ENCODE data around the gene LMNA. TPM values are rescaled to one million over a fixed set of nuclear protein-coding genes. Genes with fewer than 3 reads are reported as not detected.
A peak's percentile ranks its signal among the peaks of the same experiment; 100 is the strongest.

LMNA gene
- total and polyA plus RNA-seq, 10 of the 15 experiments (the other 5 are each of a cell fraction or from before 2014, with no cell fraction given): 0.42 to 334 (median 81.1) TPM

DNA sequence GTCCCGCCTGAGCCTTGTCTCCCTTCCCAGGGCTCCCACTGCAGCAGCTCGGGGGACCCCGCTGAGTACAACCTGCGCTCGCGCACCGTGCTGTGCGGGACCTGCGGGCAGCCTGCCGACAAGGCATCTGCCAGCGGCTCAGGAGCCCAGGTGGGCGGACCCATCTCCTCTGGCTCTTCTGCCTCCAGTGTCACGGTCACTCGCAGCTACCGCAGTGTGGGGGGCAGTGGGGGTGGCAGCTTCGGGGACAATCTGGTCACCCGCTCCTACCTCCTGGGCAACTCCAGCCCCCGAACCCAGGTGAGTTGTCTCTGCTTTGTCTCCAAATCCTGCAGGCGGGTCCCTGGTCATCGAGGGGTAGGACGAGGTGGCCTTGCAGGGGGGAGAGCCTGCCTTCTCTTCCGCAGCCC is 24.0 kb downstream of the LMNA start:
- Histone ChIP-seq H3K4me1 (ENCODE audit: control insufficient read depth, insufficient read depth, low read length) (no peaks in the 10 kb centered on the region), H3K27ac (ENCODE audit: control insufficient read depth, insufficient read depth) (no peak overlapping the region), H3K79me2 (ENCODE audit: control insufficient read depth, insufficient read depth, low read length) (no peaks in the 10 kb centered on the region), H3K27me3 (replicated peaks in 1 of 2; ENCODE audit: control insufficient read depth in 2 of 2, insufficient read depth in 2 of 2, low read length in 1 of 2) (no peaks in the 10 kb centered on the region), H3K36me3 (ENCODE audit: control insufficient read depth in 2 of 2, insufficient read depth in 2 of 2, low read length in 1 of 2) (peaks cover 4 to 36% of the 10 kb centered on the region in 2 experiments; a peak in 3 of 4 replicates), H3K9me3 (replicated peaks; ENCODE audit: control insufficient read depth, insufficient read depth, low read length) (no peaks in the 10 kb centered on the region), H3K4me3 (no peak overlapping the region), H3K4me2 (ENCODE audit: control insufficient read depth, insufficient read depth) (no peak overlapping the region), H4K20me1 (ENCODE audit: control insufficient read depth, insufficient read depth) (no peaks in the 10 kb centered on the region), H3K9ac (ENCODE audit: control insufficient read depth, insufficient read depth, low read length) (no peak overlapping the region), H2AFZ (ENCODE audit: control insufficient read depth, low read depth, low read length) (no peak overlapping the region)
- no peak for TF ChIP-seq ZNF24 (IDR thresholded peaks at IDR 0.05)
- TF ChIP-seq NFXL1 (IDR thresholded peaks at IDR 0.05; ENCODE audit: borderline replicate concordance): no peak
- TF ChIP-seq NR2C1 (IDR thresholded peaks at IDR 0.05): no peak
- TF ChIP-seq PAX8 (IDR thresholded peaks at IDR 0.05): no peak
- 87% methylated on average over 18 of the region's 22 CpGs for WGBS (ENCODE audit: insufficient coverage, insufficient replicate concordance, low lambda C conversion rate, missing lambda C conversion rate)
- DNase-seq (ENCODE audit: low read depth, low spot score) (no peak), ATAC-seq (no peak), FAIRE-seq (no peak)
- ChIA-PET CTCF (interaction anchor here (1.1 kb wide), 2 partner anchors 86 to 181 kb away, joined by 4 read pairs; no protein-coding TSS in a partner anchor), POLR2A (interaction anchor here (0.7 kb wide), 1 partner anchor 79 kb away, joined by 3 read pairs; no protein-coding TSS in a partner anchor), RAD21 (ENCODE audit: unreplicated experiment) (no interaction called here), SMC1A (ENCODE audit: uncharacterized antibody, unreplicated experiment) (no interaction called here)
- in situ Hi-C loops (cut with MboI) (no loop called here), intact Hi-C loops (cut with micrococcal nuclease; ENCODE audit: unreplicated experiment) (no loop called here)
- BruUV-seq (replicated peaks): no TSS peak

DNA sequence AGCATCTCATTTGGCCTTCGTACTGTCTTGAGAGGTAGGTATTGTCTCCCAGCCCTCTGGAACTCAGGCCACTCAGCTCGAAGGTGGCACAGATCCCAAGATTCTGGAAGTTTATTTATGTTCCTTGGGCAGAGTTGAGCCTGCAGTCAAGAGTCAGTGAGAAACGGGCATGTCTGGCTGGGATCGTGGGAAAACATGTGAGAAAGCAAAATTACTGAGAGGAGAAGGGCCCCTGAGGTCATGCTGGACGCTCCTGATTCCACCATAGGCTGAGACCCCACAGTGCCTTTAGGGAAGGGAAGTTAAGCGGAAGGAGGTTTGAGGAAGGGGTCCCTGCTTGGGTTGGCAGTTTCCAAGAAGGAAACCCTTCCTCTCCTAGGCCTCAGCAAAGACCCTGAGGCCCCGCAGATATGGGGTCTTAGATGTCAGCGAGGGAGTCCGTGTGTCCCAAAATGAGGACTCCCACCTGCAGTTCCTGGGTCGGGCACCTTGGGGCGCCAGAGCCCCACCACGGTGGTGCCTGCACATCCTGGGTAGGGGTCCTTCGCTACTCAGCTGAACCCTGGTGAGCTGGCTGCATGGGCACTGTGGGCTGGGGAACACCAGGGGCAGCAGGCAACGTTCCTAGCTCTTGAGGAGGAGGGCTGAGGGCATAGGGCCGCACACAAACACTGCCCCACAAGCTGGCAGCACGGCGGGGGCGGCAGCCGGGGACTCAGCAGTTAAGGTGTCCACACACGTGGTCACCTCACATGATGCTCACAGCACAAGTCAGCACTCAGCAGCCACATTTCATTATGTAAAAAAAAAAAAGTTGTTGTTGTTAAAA is 26.6 kb downstream of the LMNA start:
- in situ Hi-C loops (cut with MboI): loop anchor here (5.0 kb wide), 1 partner anchor 176 kb away; no protein-coding TSS in a partner anchor
- H2AFZ ChIP-seq (ENCODE audit: control insufficient read depth, low read depth, low read length): no peak overlapping the region
- no peak overlapping the region for H3K9ac ChIP-seq (ENCODE audit: control insufficient read depth, insufficient read depth, low read length)
- no peak overlapping the region for H3K4me3 ChIP-seq
- RAD21 ChIA-PET (ENCODE audit: unreplicated experiment): interaction anchor here (2.5 to 17.9 kb wide), 4 partner anchors 12 to 178 kb away, joined by 7 to 361 read pairs (median 12); no protein-coding TSS in a partner anchor
- SMC1A ChIA-PET (ENCODE audit: uncharacterized antibody, unreplicated experiment): interaction anchor here (0.7 to 22.3 kb wide), 7 partner anchors 48 to 183 kb away, joined by 3 to 411 read pairs (median 4); no protein-coding TSS in a partner anchor
- CTCF ChIA-PET: interaction anchor here (0.5 to 16.8 kb wide), 18 partner anchors 9 to 305 kb away, joined by 3 to 502 read pairs (median 4); partner anchors contain the start of genes PMF1, SMG5 and TMEM79
- no peaks in the 10 kb centered on the region for H3K9me3 ChIP-seq (replicated peaks; ENCODE audit: control insufficient read depth, insufficient read depth, low read length)
- H3K4me1 ChIP-seq (ENCODE audit: control insufficient read depth, insufficient read depth, low read length): peaks cover 3% of the 10 kb centered on the region
- H3K4me2 ChIP-seq (ENCODE audit: control insufficient read depth, insufficient read depth): no peak overlapping the region
- no TSS peak for BruUV-seq (replicated peaks)
- no peaks in the 10 kb centered on the region for H4K20me1 ChIP-seq (ENCODE audit: control insufficient read depth, insufficient read depth)
- WGBS (ENCODE audit: insufficient coverage, insufficient replicate concordance, low lambda C conversion rate, missing lambda C conversion rate): 67% methylated on average over 20 of the region's 20 CpGs
- peak; percentile 37 for ATAC-seq
- H3K79me2 ChIP-seq (ENCODE audit: control insufficient read depth, insufficient read depth, low read length): no peaks in the 10 kb centered on the region
- DNase-seq (ENCODE audit: low read depth, low spot score): no peak
- POLR2A ChIA-PET: interaction anchor here (0.5 to 1.2 kb wide), 2 partner anchors 78 to 88 kb away, joined by 3 to 7 read pairs; no protein-coding TSS in a partner anchor
- no peaks in the 10 kb centered on the region for H3K27me3 ChIP-seq (replicated peaks in 1 of 2; ENCODE audit: control insufficient read depth in 2 of 2, insufficient read depth in 2 of 2, low read length in 1 of 2)
- intact Hi-C loops (cut with micrococcal nuclease; ENCODE audit: unreplicated experiment): no loop called here
- H3K27ac ChIP-seq (ENCODE audit: control insufficient read depth, insufficient read depth): no peak overlapping the region
- peaks cover 0 to 22% of the 10 kb centered on the region in 2 experiments; a peak in 2 of 4 replicates for H3K36me3 ChIP-seq (ENCODE audit: control insufficient read depth in 2 of 2, insufficient read depth in 2 of 2, low read length in 1 of 2)
- FAIRE-seq: no peak
- TF ChIP-seq POLR2AphosphoS5 (IDR thresholded peaks at IDR 0.05; ENCODE audit: low read length) (peak; percentile 18; the same call in 1 of the 2 replicates), TAF1 (IDR thresholded peaks at IDR 0.05; ENCODE audit: borderline replicate concordance, low read depth, low read length) (no peak), ZSCAN29 (IDR thresholded peaks at IDR 0.05) (no peak), RFX5 (IDR thresholded peaks at IDR 0.05; ENCODE audit: low read depth, low read length) (no peak), BCL11A (IDR thresholded peaks at IDR 0.05; ENCODE audit: low read depth, low read length) (no peak), POLR2A (IDR thresholded peaks at IDR 0.05; ENCODE audit: low read depth, low read length) (peak; percentile 49), POU2F2 (IDR thresholded peaks at IDR 0.05; ENCODE audit: borderline replicate concordance, low read depth, low read length) (peak; percentile 31; the same call in 1 of the 3 replicates), MTA2 (IDR thresholded peaks at IDR 0.05; ENCODE audit: low read depth) (no peak), BACH1 (IDR thresholded peaks at IDR 0.05; ENCODE audit: borderline replicate concordance) (0 out of 2 replicates have a peak, but pooled peaks have one; percentile 26), RAD21 (IDR thresholded peaks at IDR 0.05; ENCODE audit: insufficient read depth, low read depth, low read length) (peak; percentile 73)

Measured in GM12878 (cell line).